ENCODE measurements around the gene PIK3CD.
"Not testable (repeated sequence)": the region's sequence is repeated elsewhere in the genome, so short reads cannot be mapped to it uniquely, and the experiment has no call there.

Gene PIK3CD

GRCh38 chr1:9689971-9690381 lies 38.4 kb downstream of the PIK3CD start:
- no peak for DNase-seq

GRCh38 chr1:9690440-9691107 lies 39.0 kb downstream of the PIK3CD start:
- no peak for DNase-seq

- no peak for DNase-seq
These were observed 39.5 kb downstream of the PIK3CD start for GRCh38 chr1:9691108-9691445.

DNA sequence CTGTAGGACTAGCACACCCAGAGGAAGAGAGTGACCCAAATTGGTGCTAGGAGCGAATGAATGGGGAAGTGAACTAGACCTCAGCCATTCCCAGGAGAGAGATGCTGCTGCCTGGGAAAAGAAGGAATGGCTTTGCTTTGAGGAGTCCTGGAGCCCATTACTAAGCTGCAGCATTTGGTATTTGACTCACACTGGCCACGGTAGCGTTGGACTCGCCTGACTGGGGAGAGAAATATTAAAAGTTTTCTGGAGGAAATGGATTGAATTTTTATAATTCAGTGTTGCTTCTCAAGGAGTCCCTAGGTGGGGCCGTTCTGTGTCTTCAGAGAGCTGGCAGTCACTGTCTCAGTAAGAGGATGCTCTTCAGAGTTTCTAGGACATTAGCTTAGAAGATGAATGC lies 40.2 kb downstream of the PIK3CD start:
- DNase-seq: no peak

DNA sequence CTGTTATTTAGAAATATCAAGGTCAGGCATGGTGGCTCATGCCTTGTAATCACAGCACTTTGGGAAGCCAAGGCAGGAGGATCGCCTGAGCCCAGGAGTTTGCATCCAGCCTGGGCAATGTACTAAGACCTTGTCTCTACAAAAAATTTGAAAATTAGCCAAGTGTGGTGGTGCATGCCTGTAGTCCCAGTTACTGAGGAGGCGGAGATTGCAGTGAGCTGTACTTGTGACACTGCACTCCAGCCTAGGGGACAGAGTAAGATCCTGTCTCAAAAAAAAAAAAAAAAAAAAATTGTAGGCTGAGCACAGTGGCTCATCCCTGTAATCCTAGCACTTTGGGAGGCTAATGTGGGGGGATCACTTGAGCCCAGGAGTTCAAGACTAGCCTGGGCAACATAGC lies 45.3 kb downstream of the PIK3CD start:
- no peak for DNase-seq

DNA sequence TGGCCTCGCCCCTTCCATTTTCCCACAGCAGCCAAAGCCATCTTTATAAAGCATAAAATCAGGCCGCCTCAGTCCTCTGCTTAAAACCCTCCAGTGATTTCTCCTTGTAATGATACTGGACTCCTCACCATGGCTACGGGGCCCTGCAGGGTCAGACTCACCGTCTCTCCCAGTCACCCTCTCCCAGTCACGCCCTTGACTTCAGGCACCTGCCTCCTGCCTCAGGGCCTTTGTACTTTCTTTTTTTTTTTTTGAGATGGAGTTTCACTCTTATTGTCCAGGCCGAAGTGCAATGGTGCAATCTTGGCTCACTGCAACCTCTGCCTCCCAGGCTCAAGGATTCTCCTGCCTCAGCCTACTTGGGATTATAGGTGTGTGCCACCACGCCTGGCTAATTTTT lies 47.8 kb downstream of the PIK3CD start:
- DNase-seq: no peak

- no peak for DNase-seq
These were observed 48.8 kb downstream of the PIK3CD start for GRCh38 chr1:9700340-9700739.

GRCh38 chr1:9701665-9702064 lies 50.1 kb downstream of the PIK3CD start:
- no peak for DNase-seq

DNA sequence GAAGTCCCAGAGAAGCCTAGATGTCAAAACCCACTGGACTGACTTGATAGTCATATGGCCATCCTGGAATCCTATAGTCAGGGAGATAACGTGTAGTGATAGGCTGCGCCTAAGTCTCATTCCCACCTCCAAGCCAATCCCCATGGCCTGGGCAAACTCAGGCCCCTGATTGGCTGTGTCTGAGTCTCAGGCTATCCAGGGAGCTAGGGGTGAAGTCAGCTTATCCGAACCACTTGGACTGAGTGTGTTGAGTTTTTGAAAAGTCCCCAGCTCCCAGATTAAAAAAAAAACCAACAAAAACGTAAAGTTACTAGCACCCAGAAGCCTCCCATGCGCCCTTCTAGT lies 51.6 kb downstream of the PIK3CD start:
- no peak for DNase-seq

GRCh38 chr1:9703681-9704080 lies 52.1 kb downstream of the PIK3CD start:
- no peak for DNase-seq

DNA sequence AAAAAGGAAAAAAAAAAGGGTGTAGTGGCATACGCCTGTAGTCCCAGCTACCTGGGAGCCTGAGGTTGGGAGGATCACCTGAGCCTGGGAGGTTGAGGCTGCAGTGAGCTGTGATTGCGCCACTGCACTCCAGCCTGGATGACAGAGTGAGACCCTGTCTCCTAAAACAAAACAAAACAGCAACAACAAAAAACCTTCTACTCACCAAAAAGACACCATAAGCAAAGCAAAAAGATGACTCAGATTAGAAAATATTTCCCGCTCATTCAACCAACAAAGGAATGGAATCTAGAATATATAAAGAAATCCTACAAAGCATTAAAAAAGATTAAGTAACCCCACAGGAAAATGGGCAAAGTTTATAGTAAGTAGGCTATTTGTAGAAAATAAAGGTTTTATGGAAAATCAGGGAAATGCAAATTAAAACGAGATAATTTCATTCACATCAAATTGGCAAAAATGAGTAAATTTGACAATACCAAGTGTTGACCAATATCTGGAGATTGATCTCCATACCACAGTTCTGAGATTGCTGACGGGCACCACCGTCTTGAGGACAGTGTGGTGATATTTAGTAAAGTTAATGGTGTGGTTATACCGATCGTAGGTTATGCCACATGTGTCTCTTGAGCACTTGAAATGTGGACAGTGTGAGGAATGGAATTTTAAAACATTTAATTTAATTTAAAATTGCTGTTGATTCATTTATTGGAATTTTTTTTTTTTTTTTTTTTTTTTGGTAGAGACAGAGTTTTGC lies 54.0 kb downstream of the PIK3CD start:
- DNase-seq: no peak

GRCh38 chr1:9706178-9706577 lies 54.6 kb downstream of the PIK3CD start:
- DNase-seq: no peak

- DNase-seq: no peak
These were observed 58.5 kb downstream of the PIK3CD start for GRCh38 chr1:9710037-9710436.

GRCh38 chr1:9711466-9712020 lies 60.0 kb downstream of the PIK3CD start:
- no peak for DNase-seq

GRCh38 chr1:9712767-9713166 lies 61.2 kb downstream of the PIK3CD start:
- DNase-seq: not testable (repeated sequence)

GRCh38 chr1:9714257-9714718 lies 62.8 kb downstream of the PIK3CD start:
- no peak for DNase-seq

GRCh38 chr1:9715536-9716226 lies 64.2 kb downstream of the PIK3CD start:
- no peak for DNase-seq

- no peak for DNase-seq
These were observed 65.1 kb downstream of the PIK3CD start for GRCh38 chr1:9716404-9717192.

DNA sequence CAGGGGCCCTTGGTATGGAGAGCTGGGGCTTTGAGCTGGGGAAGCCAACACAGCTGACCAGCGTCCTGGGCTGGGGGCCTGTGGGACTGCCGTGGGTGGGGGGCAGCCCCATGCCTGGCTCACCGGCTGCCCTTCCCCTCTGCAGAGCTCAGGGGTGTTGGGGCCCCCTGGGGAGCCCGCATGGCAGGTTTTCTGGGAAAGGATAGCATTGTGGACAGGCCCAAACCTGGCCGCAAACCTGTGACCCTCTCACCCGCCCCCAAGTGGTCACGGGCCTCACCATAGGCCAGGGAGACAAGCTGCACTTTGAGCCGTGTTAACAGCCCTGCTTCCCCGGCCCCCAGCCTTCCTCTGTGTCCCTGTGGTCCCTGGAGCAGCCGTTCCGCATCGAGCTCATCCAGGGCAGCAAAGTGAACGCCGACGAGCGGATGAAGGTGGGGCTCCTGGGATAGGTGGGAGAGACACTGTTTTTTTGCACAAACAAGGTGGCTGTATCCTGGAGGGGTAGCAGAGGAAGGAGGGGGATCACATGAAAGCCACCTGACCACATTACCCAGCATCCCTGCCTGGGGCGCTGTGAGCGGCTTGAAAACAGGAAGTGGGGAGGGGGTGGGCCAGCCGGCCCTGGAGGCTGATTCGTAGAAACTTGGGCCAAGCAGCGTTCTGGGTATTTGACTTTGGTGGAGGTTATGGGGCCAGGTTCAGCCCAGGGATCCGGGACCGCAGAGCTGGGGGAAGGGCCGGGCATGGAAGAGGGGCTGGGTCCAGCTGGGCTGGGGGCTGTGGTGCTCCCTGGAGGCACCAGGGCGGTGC lies 65.9 kb downstream of the PIK3CD start:
- peak; percentile 73 for DNase-seq

GRCh38 chr1:9718006-9718680 lies 66.6 kb downstream of the PIK3CD start:
- DNase-seq: no peak

DNA sequence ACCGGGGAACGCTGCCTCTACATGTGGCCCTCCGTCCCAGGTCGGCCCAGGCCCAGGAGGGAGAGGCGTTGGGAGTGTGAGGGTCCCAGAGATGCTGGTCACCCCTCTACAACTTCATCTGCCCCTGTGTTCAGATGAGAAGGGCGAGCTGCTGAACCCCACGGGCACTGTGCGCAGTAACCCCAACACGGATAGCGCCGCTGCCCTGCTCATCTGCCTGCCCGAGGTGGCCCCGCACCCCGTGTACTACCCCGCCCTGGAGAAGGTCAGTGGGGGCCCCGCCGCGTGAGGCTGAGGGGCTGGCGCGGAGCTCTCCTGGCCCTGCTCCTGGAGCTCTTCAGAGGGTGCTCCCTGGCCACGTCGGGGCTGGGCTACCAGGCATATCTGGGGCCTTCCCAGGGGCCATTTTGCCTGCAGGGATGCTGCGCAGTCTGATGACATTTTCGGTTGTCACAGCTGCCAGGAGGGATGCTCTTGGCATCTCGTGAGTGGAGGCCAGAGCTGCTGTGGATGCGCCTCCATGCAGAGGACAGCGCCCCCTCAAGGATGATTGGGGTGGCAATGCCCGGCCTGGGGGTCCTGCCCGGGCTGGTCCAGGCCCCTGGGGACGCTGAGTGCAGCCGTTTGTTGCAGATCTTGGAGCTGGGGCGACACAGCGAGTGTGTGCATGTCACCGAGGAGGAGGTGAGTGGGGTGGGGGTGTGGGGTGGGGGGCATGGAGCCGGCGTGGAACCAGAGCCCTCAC lies 68.6 kb downstream of the PIK3CD start:
- DNase-seq: no peak
